ENCODE data around the gene BCL11B. TPM values are rescaled to one million over a fixed set of nuclear protein-coding genes. Genes with fewer than 3 reads are reported as not detected.

The BCL11B gene
- total and polyA plus RNA-seq, 9 of the 15 experiments (the other 6 are each of a cell fraction or from before 2014, with no cell fraction given) = 0.09 TPM; not detected in 8

DNA sequence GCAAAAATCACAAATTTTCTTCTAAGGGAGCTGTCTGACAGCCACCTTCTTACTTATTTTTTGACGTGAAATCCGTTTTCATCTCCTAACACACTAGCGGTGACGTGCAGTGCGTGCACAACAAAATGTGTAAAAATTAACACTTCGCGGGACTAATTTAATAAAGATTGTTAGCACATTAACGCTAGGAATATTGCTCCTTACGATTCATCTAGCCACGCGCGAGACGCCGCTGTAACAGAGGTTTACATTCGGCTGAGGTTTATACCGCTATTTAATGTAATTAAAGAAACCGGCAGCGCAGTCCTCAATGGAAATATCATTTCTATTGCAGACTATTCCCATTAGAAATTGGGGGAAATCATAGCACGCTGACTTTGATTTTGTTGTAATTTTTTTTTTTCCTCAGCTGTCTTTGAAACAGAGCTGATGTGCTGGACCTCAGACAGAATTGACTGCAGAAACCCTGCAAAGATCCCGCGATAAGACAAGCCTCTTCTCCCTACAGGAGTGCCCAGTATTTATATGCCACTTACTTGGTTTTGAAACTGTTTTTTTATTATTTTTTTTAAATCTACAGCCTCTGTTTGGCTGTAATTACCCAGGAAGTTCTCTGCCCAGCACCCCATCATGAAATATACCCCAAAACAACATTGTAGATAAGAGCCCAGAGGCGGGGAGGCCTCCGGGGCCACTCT, 31.2 kb downstream of the BCL11B start (continued):
- TF ChIP-seq, protein P1, sequence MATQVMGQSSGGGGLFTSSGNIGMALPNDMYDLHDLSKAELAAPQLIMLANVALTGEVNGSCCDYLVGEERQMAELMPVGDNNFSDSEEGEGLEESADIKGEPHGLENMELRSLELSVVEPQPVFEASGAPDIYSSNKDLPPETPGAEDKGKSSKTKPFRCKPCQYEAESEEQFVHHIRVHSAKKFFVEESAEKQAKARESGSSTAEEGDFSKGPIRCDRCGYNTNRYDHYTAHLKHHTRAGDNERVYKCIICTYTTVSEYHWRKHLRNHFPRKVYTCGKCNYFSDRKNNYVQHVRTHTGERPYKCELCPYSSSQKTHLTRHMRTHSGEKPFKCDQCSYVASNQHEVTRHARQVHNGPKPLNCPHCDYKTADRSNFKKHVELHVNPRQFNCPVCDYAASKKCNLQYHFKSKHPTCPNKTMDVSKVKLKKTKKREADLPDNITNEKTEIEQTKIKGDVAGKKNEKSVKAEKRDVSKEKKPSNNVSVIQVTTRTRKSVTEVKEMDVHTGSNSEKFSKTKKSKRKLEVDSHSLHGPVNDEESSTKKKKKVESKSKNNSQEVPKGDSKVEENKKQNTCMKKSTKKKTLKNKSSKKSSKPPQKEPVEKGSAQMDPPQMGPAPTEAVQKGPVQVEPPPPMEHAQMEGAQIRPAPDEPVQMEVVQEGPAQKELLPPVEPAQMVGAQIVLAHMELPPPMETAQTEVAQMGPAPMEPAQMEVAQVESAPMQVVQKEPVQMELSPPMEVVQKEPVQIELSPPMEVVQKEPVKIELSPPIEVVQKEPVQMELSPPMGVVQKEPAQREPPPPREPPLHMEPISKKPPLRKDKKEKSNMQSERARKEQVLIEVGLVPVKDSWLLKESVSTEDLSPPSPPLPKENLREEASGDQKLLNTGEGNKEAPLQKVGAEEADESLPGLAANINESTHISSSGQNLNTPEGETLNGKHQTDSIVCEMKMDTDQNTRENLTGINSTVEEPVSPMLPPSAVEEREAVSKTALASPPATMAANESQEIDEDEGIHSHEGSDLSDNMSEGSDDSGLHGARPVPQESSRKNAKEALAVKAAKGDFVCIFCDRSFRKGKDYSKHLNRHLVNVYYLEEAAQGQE (IDR thresholded peaks at IDR 0.05; ENCODE audit: borderline replicate concordance) = no peak
- TF ChIP-seq, protein P1 (CRISPR knock-in tag; IDR thresholded peaks at IDR 0.05; ENCODE audit: low read depth) = no peak
- TF ChIP-seq, protein P2, sequence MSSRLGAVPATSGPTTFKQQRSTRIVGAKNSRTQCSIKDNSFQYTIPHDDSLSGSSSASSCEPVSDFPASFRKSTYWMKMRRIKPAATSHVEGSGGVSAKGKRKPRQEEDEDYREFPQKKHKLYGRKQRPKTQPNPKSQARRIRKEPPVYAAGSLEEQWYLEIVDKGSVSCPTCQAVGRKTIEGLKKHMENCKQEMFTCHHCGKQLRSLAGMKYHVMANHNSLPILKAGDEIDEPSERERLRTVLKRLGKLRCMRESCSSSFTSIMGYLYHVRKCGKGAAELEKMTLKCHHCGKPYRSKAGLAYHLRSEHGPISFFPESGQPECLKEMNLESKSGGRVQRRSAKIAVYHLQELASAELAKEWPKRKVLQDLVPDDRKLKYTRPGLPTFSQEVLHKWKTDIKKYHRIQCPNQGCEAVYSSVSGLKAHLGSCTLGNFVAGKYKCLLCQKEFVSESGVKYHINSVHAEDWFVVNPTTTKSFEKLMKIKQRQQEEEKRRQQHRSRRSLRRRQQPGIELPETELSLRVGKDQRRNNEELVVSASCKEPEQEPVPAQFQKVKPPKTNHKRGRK (tag; IDR thresholded peaks at IDR 0.05) = no peak
- no peak for TF ChIP-seq SREBF2 (CRISPR knock-in tag; IDR thresholded peaks at IDR 0.05)
